ENCODE results near the gene DCLK2.

DNA sequence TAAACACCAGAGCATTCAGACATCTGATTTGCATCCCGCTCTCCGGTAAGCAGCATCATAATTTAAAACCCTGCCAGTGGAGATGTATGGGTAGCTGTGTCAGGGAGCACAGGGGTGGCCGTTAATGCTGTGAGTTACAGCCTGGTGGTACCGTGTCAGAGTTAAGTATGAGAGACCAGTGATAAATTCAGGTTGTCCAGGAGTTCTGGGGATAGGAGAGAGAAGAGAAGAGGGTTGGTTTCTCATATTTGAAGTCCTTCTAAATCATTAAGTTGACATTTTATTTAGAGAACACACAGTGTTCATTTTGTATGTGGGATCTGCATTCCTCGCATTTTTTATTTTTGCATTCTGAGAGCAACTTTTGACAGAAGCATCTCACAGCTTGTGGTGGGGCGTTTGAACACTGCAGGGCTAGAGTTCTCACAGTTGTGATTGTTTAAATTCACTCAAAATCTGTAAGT lies 157.6 kb downstream of the DCLK2 start:
- no peak for TF ChIP-seq POLR2A (IDR thresholded peaks at IDR 0.05)
- TF ChIP-seq, protein P1, sequence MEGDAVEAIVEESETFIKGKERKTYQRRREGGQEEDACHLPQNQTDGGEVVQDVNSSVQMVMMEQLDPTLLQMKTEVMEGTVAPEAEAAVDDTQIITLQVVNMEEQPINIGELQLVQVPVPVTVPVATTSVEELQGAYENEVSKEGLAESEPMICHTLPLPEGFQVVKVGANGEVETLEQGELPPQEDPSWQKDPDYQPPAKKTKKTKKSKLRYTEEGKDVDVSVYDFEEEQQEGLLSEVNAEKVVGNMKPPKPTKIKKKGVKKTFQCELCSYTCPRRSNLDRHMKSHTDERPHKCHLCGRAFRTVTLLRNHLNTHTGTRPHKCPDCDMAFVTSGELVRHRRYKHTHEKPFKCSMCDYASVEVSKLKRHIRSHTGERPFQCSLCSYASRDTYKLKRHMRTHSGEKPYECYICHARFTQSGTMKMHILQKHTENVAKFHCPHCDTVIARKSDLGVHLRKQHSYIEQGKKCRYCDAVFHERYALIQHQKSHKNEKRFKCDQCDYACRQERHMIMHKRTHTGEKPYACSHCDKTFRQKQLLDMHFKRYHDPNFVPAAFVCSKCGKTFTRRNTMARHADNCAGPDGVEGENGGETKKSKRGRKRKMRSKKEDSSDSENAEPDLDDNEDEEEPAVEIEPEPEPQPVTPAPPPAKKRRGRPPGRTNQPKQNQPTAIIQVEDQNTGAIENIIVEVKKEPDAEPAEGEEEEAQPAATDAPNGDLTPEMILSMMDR (IDR thresholded peaks at IDR 0.05): no peak
